Measurements from ENCODE around the gene ARHGDIB.

The ARHGDIB gene

GRCh38 chr12:14896521-14897169 lies 64.8 kb downstream of the ARHGDIB start:
- TF ChIP-seq, protein P1, sequence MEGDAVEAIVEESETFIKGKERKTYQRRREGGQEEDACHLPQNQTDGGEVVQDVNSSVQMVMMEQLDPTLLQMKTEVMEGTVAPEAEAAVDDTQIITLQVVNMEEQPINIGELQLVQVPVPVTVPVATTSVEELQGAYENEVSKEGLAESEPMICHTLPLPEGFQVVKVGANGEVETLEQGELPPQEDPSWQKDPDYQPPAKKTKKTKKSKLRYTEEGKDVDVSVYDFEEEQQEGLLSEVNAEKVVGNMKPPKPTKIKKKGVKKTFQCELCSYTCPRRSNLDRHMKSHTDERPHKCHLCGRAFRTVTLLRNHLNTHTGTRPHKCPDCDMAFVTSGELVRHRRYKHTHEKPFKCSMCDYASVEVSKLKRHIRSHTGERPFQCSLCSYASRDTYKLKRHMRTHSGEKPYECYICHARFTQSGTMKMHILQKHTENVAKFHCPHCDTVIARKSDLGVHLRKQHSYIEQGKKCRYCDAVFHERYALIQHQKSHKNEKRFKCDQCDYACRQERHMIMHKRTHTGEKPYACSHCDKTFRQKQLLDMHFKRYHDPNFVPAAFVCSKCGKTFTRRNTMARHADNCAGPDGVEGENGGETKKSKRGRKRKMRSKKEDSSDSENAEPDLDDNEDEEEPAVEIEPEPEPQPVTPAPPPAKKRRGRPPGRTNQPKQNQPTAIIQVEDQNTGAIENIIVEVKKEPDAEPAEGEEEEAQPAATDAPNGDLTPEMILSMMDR (conservative IDR thresholded peaks at IDR 0.05; ENCODE audit: low read depth, low read length), result no peak
- peak; percentile 85 for DNase-seq (ENCODE audit: low read depth)
- no peak overlapping the region for H3K4me3 ChIP-seq (ENCODE audit: low read depth, low read length)

GRCh38 chr12:14893506-14894250 lies 67.7 kb downstream of the ARHGDIB start:
- TF ChIP-seq, protein P1 (conservative IDR thresholded peaks at IDR 0.05; ENCODE audit: low read depth, low read length), result no peak
- no peak overlapping the region for H3K4me3 ChIP-seq (ENCODE audit: low read depth, low read length)
- DNase-seq (ENCODE audit: low read depth), result peak; percentile 55

GRCh38 chr12:14892726-14893505 lies 68.5 kb downstream of the ARHGDIB start:
- no peak overlapping the region for H3K4me3 ChIP-seq (ENCODE audit: low read depth, low read length)
- DNase-seq (ENCODE audit: low read depth), result peak; percentile 54
- TF ChIP-seq, protein P1 (conservative IDR thresholded peaks at IDR 0.05; ENCODE audit: low read depth, low read length), result peak; percentile 34

All from choroid plexus epithelial cell (primary cell).